Endothelial cell of umbilical vein (primary cell): ENCODE measurements around the gene CENPQ. TPM values are rescaled to one million over a fixed set of nuclear protein-coding genes. Genes with fewer than 3 reads are reported as not detected.

Experiments used
- Bru-seq: library from RNA; stranded (reverse); fragments of 400-500 nt; gene quantifications from one replicate; lab custom pipeline; 2021; lab: Mats Ljungman, UMichigan
- BruChase-seq, 2 experiments: library from RNA; stranded (reverse); fragments of 400-500 nt; gene quantifications; one replicate each; lab custom pipeline; 2021; lab: Mats Ljungman, UMichigan
- BruUV-seq: library from RNA; stranded (reverse); fragments of 400-500 nt; replicated peaks from 2 replicates; lab custom pipeline; 2021; lab: Mats Ljungman, UMichigan
- CTCF ChIA-PET: fragments of 300-600, 350-600 bp; sonication (Branson Sonifier 250); formaldehyde crosslinking; loops from one replicate; lab custom pipeline; 2021; ENCODE audit warnings: antibody characterized with exemption, inconsistent platforms; lab: Charles Lee
- POLR2A ChIA-PET: fragments of 300-600, 350-600 bp; sonication (Branson Sonifier 250); formaldehyde crosslinking; loops from one replicate; lab custom pipeline; 2021; ENCODE audit warnings: antibody characterized with exemption, inconsistent platforms; lab: Charles Lee
- DNase-seq: peaks from one replicate; pipeline ENCODE4 v3.0.0-alpha.2; 2011; ENCODE audit warnings: low read depth, low spot score
- FAIRE-seq: peaks from 2 replicates; lab custom pipeline; 2011; peaks lifted over from hg19 to GRCh38; lab: Jason Lieb, UNC
- H2AFZ ChIP-seq: 2 replicates; pipeline ENCODE4 v1.6.0; 2012; ENCODE audit warnings: low read depth, low read length, control low read depth, inconsistent platforms
- H3K27ac ChIP-seq: 2 replicates; pipeline ENCODE4 v1.5.1; 2011; ENCODE audit warnings: low read depth, mild to moderate bottlenecking, control low read depth, low read length, moderate library complexity; ENCODE audit not compliant: insufficient read depth
- H3K27me3 ChIP-seq, 2 experiments: 2 replicates each; pipeline versions ENCODE4 v1.6.0 to v1.6.1; 2011; ENCODE audit warnings: low read length in 2 of 2, mixed read lengths in 1 of 2; ENCODE audit not compliant: control insufficient read depth in 2 of 2, insufficient read depth in 2 of 2
- H3K36me3 ChIP-seq, 2 experiments: 2 replicates in 1 of 2; 3 replicates in 1 of 2; pipeline ENCODE4 v1.5.1; 2011; ENCODE audit warnings: low read length in 2 of 2, mild to moderate bottlenecking in 1 of 2, moderate library complexity in 1 of 2; ENCODE audit not compliant: control insufficient read depth in 2 of 2, insufficient read depth in 2 of 2; ENCODE audit errors: extremely low read depth in 1 of 2
- H3K4me1 ChIP-seq: 3 replicates; pipeline ENCODE4 v1.5.1; 2011; ENCODE audit warnings: mild to moderate bottlenecking, low read length; ENCODE audit not compliant: control insufficient read depth, insufficient read depth; ENCODE audit errors: extremely low read depth
- H3K4me2 ChIP-seq: 2 replicates; pipeline ENCODE4 v1.6.1; 2011; ENCODE audit warnings: low read length, control low read depth, mixed read lengths; ENCODE audit not compliant: insufficient read depth
- H3K4me3 ChIP-seq, 3 experiments: fragments of 200-600 bp in 1 of 3; sonication (generic), shearing (Covaris generic) in 1 of 3; replicated peaks in 1 of 3; 2 replicates each; pipeline ENCODE4 v1.5.1; 2011 to 2016; ENCODE audit warnings: control low read depth in 3 of 3, low read length in 3 of 3, mild to moderate bottlenecking in 2 of 3, inconsistent platforms in 1 of 3, low read depth in 1 of 3, moderate library complexity in 1 of 3; ENCODE audit not compliant: insufficient read depth in 1 of 3
- H3K79me2 ChIP-seq: 2 replicates; pipeline ENCODE4 v1.6.0; 2012; ENCODE audit warnings: low read length, inconsistent platforms; ENCODE audit not compliant: control insufficient read depth, insufficient read depth
- H3K9ac ChIP-seq: replicated peaks from 2 replicates; pipeline ENCODE3; 2011; ENCODE audit warnings: low read length, control low read depth; ENCODE audit not compliant: insufficient read depth; ENCODE audit errors: extremely low read depth
- H3K9me1 ChIP-seq: replicated peaks from 3 replicates; pipeline ENCODE4 v1.6.0; 2011; ENCODE audit warnings: mild to moderate bottlenecking, low read length; ENCODE audit not compliant: control insufficient read depth, insufficient read depth; ENCODE audit errors: extremely low read depth
- H3K9me3 ChIP-seq: replicated peaks from 2 replicates; pipeline ENCODE4 v1.5.1; 2012; ENCODE audit warnings: low read length, inconsistent platforms; ENCODE audit not compliant: control insufficient read depth, insufficient read depth
- H4K20me1 ChIP-seq: replicated peaks from 2 replicates; pipeline ENCODE3; 2011; ENCODE audit warnings: mild to moderate bottlenecking, low read length; ENCODE audit not compliant: control insufficient read depth, insufficient read depth; ENCODE audit errors: extremely low read depth
- CTCF ChIP-seq, 2 donors: IDR thresholded peaks; 1 replicate in 1 of 2; 2 replicates in 1 of 2; pipeline ENCODE4 v1.5.1; 2011; ENCODE audit warnings: low read length in 2 of 2, mild to moderate bottlenecking in 2 of 2, moderate library complexity in 2 of 2, control low read depth in 1 of 2, inconsistent platforms in 1 of 2, low read depth in 1 of 2; ENCODE audit not compliant: insufficient read depth in 1 of 2; ENCODE audit errors: extremely low read depth in 1 of 2
- EZH2 ChIP-seq: IDR thresholded peaks from 2 replicates; pipeline ENCODE4 v1.6.1; 2012; ENCODE audit warnings: borderline replicate concordance, low read depth, mild to moderate bottlenecking, moderate library complexity, low read length, inconsistent platforms; ENCODE audit not compliant: severe bottlenecking
- FOS ChIP-seq: IDR thresholded peaks from 2 replicates; pipeline ENCODE4 v1.6.1; 2011; ENCODE audit warnings: mild to moderate bottlenecking, low read length, moderate library complexity, borderline replicate concordance; ENCODE audit not compliant: insufficient read depth
- GATA2 ChIP-seq: IDR thresholded peaks from 2 replicates; pipeline ENCODE4 v1.7.0; 2011; ENCODE audit warnings: low read depth, mild to moderate bottlenecking, moderate library complexity, mixed read lengths, low read length; ENCODE audit not compliant: insufficient read length, insufficient read depth
- JUN ChIP-seq: IDR thresholded peaks from 2 replicates; pipeline ENCODE4 v1.6.1; 2011; ENCODE audit warnings: borderline replicate concordance, low read depth; ENCODE audit not compliant: insufficient read length, insufficient read depth
- MAX ChIP-seq: IDR thresholded peaks from 2 replicates; pipeline ENCODE4 v1.6.1; 2011; ENCODE audit not compliant: insufficient read depth, insufficient read length
- MYC ChIP-seq: IDR thresholded peaks from one replicate; pipeline ENCODE4 v1.6.1; 2011; ENCODE audit warnings: mild to moderate bottlenecking, low read depth, low read length
- POLR2A ChIP-seq: IDR thresholded peaks from 2 replicates; pipeline ENCODE4 v1.6.1; 2012; ENCODE audit warnings: low read depth, mild to moderate bottlenecking, control low read depth, low read length
- POLR2AphosphoS5 ChIP-seq: IDR thresholded peaks from 2 replicates; pipeline ENCODE4 v1.6.1; 2012; ENCODE audit warnings: low read depth, mild to moderate bottlenecking, control low read depth, low read length, moderate library complexity; ENCODE audit not compliant: insufficient read depth
- dilution Hi-C: fragments of 300-500 bp; cut with MboI; formaldehyde crosslinking; loops from one replicate; pipeline ENCODE4 v1.15.0; 2019; ENCODE audit warnings: low sequenced_read_pairs; ENCODE audit not compliant: extremely low pct_ligation_motif_present
- intact Hi-C: fragments of 100-400 bp; cut with micrococcal nuclease; formaldehyde crosslinking; loops from one replicate; pipeline ENCODE4 v1.10.0; 2022
- long read RNA-seq: library from polyadenylated mRNA; stranded (forward); transcript quantifications from one replicate; pipeline ENCODE4 v2.0.0, GENCODE V29; 2021
- polyA minus RNA-seq, 3 experiments: library from RNA; depleted of rRNA, polyadenylated mRNA; stranded (reverse); fragments of >200 nt; gene quantifications; 1 replicate in 1 of 3; 2 replicates in 2 of 3; pipeline ENCODE4 v1.2.3, GENCODE V29; 2011
- polyA plus RNA-seq, 4 experiments: library from polyadenylated mRNA; depleted of rRNA in 3 of 4; stranded (reverse) in 3 of 4; unstranded in 1 of 4; fragments of >200 nt; gene quantifications; 2 replicates each; pipeline versions ENCODE4 v1.2.1 to v1.2.3, GENCODE V29; 2011 to 2012; ENCODE audit warnings: missing spikeins in 1 of 4
- total RNA-seq: library from RNA; stranded (reverse); gene quantifications from 2 replicates; pipeline ENCODE4 v1.2.3, GENCODE V29; 2021

Gene CENPQ, protein sequence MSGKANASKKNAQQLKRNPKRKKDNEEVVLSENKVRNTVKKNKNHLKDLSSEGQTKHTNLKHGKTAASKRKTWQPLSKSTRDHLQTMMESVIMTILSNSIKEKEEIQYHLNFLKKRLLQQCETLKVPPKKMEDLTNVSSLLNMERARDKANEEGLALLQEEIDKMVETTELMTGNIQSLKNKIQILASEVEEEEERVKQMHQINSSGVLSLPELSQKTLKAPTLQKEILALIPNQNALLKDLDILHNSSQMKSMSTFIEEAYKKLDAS
- total RNA-seq, result 8.0 and 8.2 TPM in 2 replicates
- 2.2 and 3.3 TPM in 2 replicates for polyA plus RNA-seq
- 3.9 and 5.1 TPM in 2 replicates for polyA plus RNA-seq (2011; cell fraction: cytosol; rRNA removed)
- polyA plus RNA-seq (2011; cell fraction: nucleus; rRNA removed), result 3.3 and 5.0 TPM in 2 replicates
- polyA plus RNA-seq (2012), result 3.8 and 7.1 TPM in 2 replicates
- 0.79 and 1.2 TPM in 2 replicates for polyA minus RNA-seq
- polyA minus RNA-seq (2011; cell fraction: cytosol; rRNA and poly(A)+ RNA removed), result 1.8 TPM
- polyA minus RNA-seq (2011; cell fraction: nucleus; rRNA and poly(A)+ RNA removed), result 0.87 and 2.0 TPM in 2 replicates
- Bru-seq, nascent RNA, result percentile 72 among the genes with signal in this experiment
- BruChase-seq, experiment 1, labeled RNA remaining after a 6-hour chase, result percentile 54 among the genes with signal in this experiment
- BruChase-seq, experiment 2, labeled RNA remaining after a 2-hour chase, result percentile 58 among the genes with signal in this experiment
- long read RNA-seq, transcript CENPQ-201 (9 exons, 1,733 nt), result major isoform, 9 of 32 reads
- long read RNA-seq, partial matches to known transcripts, result 1 of 32 reads
- long read RNA-seq, other reads (novel, unspliced or antisense), result 22 of 32 reads

DNA sequence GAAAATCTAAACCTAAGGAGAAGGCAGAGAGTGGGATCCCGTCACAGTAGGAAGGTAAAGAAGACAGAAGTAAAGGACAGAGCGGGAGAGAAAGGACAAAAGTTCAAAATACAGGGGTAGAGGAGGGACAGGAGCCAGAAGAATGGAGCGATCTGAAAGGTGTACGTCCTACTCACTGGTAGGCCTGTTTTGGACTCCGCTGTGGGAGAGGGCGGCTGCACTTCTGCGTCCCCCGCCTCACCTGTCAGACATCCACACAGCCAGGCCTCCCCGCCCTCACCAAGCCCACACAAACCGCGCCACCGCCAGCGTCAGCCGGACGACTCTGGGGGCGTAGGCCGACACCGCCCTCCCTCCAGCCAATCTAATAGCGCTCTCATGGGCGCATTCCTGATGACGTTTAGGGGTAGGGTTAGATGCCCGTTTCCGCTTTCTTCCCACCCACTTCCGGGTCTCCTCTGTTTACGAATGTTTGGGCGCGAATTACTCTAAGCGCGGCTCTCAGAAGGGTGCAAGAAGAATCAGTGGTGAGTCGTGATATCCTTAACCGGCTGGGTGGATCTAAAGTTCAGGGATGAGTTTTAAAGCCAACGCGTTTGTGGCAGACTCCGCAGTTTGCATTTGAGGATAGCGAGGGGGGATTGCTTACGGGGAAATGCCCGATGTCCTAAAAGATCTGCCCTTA, at the start of gene CENPQ, which contains the start of gene MMUT:
TSS of gene CENPQ (plus strand) at position 444 of the 685 bp plus-strand sequence. CDS start 6,807 bp downstream, outside the sequence.
TSS of gene MMUT (minus strand) at position 327 of the 685 bp plus-strand sequence. CDS start 3,787 bp downstream, outside the sequence.
- H3K4me2 ChIP-seq, result peak within 1 kb of the TSS; percentile 96
- peak within 1 kb of the TSS; percentile 77 for H3K9ac ChIP-seq
- intact Hi-C loops (loop anchor here (1.0 kb wide), 2 partner anchors 69 to 144 kb away; no protein-coding TSS in a partner anchor), dilution Hi-C loops (no loop called here)
- FAIRE-seq (peak; percentile 97), DNase-seq (peak; percentile 94)
- no peaks in the 10 kb centered on the region for H4K20me1 ChIP-seq
- ChIA-PET POLR2A (no interaction called here), CTCF (interaction anchor here (1.0 kb wide), 1 partner anchor 10 kb away, joined by 5 read pairs; no protein-coding TSS in a partner anchor)
- no peaks in the 10 kb centered on the region for H3K9me3 ChIP-seq
- peak within 1 kb of the TSS; percentile 68 for H3K27ac ChIP-seq
- no peaks in the 10 kb centered on the region for H3K36me3 ChIP-seq
- no peaks in the 10 kb centered on the region for H3K9me1 ChIP-seq
- H3K79me2 ChIP-seq, result peaks cover 20% of the 10 kb centered on the region
- peak within 1 kb of the TSS; percentile 96 for H2AFZ ChIP-seq
- H3K27me3 ChIP-seq, result no peaks in the 10 kb centered on the region
- TF ChIP-seq GATA2, result no peak
- TF ChIP-seq CTCF (IDR thresholded peaks at IDR 0.05; ENCODE audit: extremely low read depth in 1 of 2, insufficient read depth in 1 of 2, low read depth in 1 of 2, low read length in 2 of 2), result no peak
- peak; percentile 72 for TF ChIP-seq POLR2A
- no peak for TF ChIP-seq EZH2
- TF ChIP-seq POLR2AphosphoS5, result peak; percentile 74
- no peak for TF ChIP-seq FOS
- TF ChIP-seq MAX, result no peak
- no peak for TF ChIP-seq MYC
- TF ChIP-seq JUN, result no peak
- H3K4me1 ChIP-seq, result peaks cover 19% of the 10 kb centered on the region
- BruUV-seq, result no TSS peak
- H3K4me3 ChIP-seq, result peak within 1 kb of the TSS; percentile 66 to 96 (median 92)
